WTC11 (cell line): ENCODE measurements around the gene TMEM235.

Source experiments
- TF ChIP-seq, protein P1 (sequence below): fragments of 200-600 bp; IDR thresholded peaks from 2 replicates; pipeline ENCODE4 v1.8.0; 2022; ENCODE audit warnings: antibody characterized with exemption
- TF ChIP-seq, protein P2 (sequence below): sonication (generic); formaldehyde crosslinking; IDR thresholded peaks from 2 replicates; pipeline ENCODE4 v1.8.1; 2022; ENCODE audit warnings: missing genetic modification reagents, borderline replicate concordance

DNA sequence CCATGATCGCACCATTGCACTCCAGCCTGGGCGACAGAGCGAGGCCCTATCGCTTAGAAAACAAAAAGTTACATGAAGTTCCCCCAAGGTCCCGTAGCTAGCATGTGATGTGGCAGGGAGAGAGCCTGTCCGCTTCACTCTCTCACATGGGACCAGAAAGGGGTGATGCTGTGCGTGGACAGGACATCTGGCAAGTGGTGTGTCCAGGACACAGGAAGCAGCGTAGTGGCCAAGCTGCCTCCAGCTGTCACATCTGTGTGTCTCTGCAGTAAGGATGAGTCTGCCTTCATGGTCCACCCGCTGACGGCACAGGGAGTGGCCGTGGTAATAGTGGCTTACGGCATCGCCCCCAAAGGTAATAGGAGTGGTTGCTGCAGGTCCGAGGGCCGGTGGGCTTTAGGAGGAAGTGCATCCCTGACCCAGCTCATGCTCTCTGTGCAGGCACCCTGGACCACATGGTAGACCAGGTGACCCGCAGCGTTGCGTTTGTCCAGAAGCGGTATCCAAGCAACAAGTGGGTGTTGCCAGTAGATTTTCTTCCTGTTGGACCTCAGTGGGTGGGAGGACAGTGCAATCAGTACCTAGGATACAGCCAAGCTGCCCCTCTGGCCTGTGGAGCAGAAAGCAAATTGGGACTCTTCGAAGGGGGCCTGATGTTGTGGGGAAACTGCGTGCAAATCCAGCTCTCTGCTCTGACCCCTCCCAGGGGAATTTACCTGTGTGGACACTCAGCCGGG, 26.9 kb upstream of the TMEM235 start:
- TF ChIP-seq, protein P1, sequence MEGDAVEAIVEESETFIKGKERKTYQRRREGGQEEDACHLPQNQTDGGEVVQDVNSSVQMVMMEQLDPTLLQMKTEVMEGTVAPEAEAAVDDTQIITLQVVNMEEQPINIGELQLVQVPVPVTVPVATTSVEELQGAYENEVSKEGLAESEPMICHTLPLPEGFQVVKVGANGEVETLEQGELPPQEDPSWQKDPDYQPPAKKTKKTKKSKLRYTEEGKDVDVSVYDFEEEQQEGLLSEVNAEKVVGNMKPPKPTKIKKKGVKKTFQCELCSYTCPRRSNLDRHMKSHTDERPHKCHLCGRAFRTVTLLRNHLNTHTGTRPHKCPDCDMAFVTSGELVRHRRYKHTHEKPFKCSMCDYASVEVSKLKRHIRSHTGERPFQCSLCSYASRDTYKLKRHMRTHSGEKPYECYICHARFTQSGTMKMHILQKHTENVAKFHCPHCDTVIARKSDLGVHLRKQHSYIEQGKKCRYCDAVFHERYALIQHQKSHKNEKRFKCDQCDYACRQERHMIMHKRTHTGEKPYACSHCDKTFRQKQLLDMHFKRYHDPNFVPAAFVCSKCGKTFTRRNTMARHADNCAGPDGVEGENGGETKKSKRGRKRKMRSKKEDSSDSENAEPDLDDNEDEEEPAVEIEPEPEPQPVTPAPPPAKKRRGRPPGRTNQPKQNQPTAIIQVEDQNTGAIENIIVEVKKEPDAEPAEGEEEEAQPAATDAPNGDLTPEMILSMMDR: no peak
- TF ChIP-seq, protein P2, sequence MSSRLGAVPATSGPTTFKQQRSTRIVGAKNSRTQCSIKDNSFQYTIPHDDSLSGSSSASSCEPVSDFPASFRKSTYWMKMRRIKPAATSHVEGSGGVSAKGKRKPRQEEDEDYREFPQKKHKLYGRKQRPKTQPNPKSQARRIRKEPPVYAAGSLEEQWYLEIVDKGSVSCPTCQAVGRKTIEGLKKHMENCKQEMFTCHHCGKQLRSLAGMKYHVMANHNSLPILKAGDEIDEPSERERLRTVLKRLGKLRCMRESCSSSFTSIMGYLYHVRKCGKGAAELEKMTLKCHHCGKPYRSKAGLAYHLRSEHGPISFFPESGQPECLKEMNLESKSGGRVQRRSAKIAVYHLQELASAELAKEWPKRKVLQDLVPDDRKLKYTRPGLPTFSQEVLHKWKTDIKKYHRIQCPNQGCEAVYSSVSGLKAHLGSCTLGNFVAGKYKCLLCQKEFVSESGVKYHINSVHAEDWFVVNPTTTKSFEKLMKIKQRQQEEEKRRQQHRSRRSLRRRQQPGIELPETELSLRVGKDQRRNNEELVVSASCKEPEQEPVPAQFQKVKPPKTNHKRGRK (CRISPR knock-in tag): no peak
